MCF 10A (cell line): Measurements from ENCODE around the gene RTP3. TPM values are rescaled to one million over a fixed set of nuclear protein-coding genes. Genes with fewer than 3 reads are reported as not detected.

Experiments used
- BruUV-seq: library from RNA; stranded (reverse); fragments of 400-500 nt; replicated peaks from 2 replicates; lab custom pipeline; 2021; lab: Mats Ljungman, UMichigan
- CTCF ChIA-PET: fragments of 300-600 bp; sonication (Branson Sonifier 250); formaldehyde crosslinking; extraction: SDS; loops from one replicate; lab custom pipeline; 2021; ENCODE audit warnings: antibody characterized with exemption, inconsistent platforms; lab: Yijun Ruan, JAX
- POLR2A ChIA-PET: fragments of 300-600, 350-650 bp; sonication (Branson Sonifier 250); formaldehyde crosslinking; extraction: SDS; loops from one replicate; lab custom pipeline; 2020; ENCODE audit warnings: antibody characterized with exemption, inconsistent platforms; lab: Yijun Ruan, JAX
- DNase-seq: peaks from one replicate; pipeline ENCODE4 v3.0.0-alpha.2; 2018; ENCODE audit not compliant: unreplicated experiment
- H3K27ac Mint-ChIP-seq: one replicate; pipeline ENCODE4 v1.8.0; 2022; ENCODE audit warnings: mild to moderate bottlenecking, low read depth, mixed read lengths; ENCODE audit not compliant: unreplicated experiment
- H3K27me3 Mint-ChIP-seq: one replicate; pipeline ENCODE4 v1.8.0; 2022; ENCODE audit warnings: mixed read lengths; ENCODE audit not compliant: insufficient read depth, unreplicated experiment
- H3K36me3 Mint-ChIP-seq: one replicate; pipeline ENCODE4 v1.8.0; 2022; ENCODE audit warnings: mild to moderate bottlenecking, moderate library complexity, mixed read lengths; ENCODE audit not compliant: insufficient read depth, unreplicated experiment
- H3K4me1 Mint-ChIP-seq: one replicate; pipeline ENCODE4 v1.8.0; 2022; ENCODE audit warnings: mixed read lengths; ENCODE audit not compliant: insufficient read depth, unreplicated experiment
- H3K4me3 Mint-ChIP-seq: one replicate; pipeline ENCODE4 v1.8.0; 2022; ENCODE audit warnings: mild to moderate bottlenecking, moderate library complexity, mixed read lengths; ENCODE audit not compliant: unreplicated experiment
- H3K9me3 Mint-ChIP-seq: one replicate; pipeline ENCODE4 v1.8.0; 2022; ENCODE audit warnings: mixed read lengths; ENCODE audit not compliant: unreplicated experiment
- intact Hi-C: fragments of 100-400 bp; cut with micrococcal nuclease; formaldehyde crosslinking; loops from 2 replicates; pipeline ENCODE4 v1.14.1; 2022
- total RNA-seq: library from RNA; stranded (reverse); gene quantifications from 2 replicates; pipeline ENCODE4 v1.2.3, GENCODE V29; 2022
- TF ChIP-seq, protein P1 (sequence below): fragments of 200-600 bp; IDR thresholded peaks from one replicate; pipeline ENCODE4 v1.8.0; 2022; ENCODE audit warnings: antibody characterized with exemption, mild to moderate bottlenecking; ENCODE audit not compliant: unreplicated experiment

RTP3 gene
- total RNA-seq, 1 experiment from 2014 or later: not detected

DNA sequence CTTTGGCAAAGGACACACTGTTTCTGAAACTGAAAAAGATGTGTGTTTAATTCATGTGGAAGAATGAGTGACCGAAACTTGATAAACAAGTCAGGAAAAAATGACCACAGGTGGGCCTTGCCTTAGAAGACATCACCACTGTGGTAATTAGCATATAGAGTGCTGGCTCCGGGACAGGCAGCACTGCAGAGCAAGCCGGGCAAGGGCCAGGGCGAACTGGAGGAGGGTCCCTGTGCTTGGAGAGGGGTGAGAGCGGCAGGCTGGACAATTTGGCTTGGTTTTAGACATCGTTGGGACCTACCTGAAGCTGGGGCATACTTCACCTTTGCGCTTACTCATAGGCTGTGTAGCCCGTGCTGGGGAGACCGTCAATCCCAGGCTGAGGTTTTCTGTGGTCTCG, 8.2 kb downstream of the RTP3 start:
- no peak for DNase-seq
- POLR2A ChIA-PET: no interaction called here
- CTCF ChIA-PET: interaction anchor here (1.4 kb wide), 1 partner anchor 18 kb away, joined by 5 read pairs; no protein-coding TSS in a partner anchor
- intact Hi-C loops: no loop called here
- H3K9me3 Mint-ChIP-seq: no peaks in the 10 kb centered on the region
- no peaks in the 10 kb centered on the region for H3K36me3 Mint-ChIP-seq
- BruUV-seq: no TSS peak
- TF ChIP-seq, protein P1, sequence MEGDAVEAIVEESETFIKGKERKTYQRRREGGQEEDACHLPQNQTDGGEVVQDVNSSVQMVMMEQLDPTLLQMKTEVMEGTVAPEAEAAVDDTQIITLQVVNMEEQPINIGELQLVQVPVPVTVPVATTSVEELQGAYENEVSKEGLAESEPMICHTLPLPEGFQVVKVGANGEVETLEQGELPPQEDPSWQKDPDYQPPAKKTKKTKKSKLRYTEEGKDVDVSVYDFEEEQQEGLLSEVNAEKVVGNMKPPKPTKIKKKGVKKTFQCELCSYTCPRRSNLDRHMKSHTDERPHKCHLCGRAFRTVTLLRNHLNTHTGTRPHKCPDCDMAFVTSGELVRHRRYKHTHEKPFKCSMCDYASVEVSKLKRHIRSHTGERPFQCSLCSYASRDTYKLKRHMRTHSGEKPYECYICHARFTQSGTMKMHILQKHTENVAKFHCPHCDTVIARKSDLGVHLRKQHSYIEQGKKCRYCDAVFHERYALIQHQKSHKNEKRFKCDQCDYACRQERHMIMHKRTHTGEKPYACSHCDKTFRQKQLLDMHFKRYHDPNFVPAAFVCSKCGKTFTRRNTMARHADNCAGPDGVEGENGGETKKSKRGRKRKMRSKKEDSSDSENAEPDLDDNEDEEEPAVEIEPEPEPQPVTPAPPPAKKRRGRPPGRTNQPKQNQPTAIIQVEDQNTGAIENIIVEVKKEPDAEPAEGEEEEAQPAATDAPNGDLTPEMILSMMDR: no peak
- no peak overlapping the region for H3K4me3 Mint-ChIP-seq
- H3K27ac Mint-ChIP-seq: no peak overlapping the region
- no peaks in the 10 kb centered on the region for H3K27me3 Mint-ChIP-seq
- H3K4me1 Mint-ChIP-seq: peaks cover 9% of the 10 kb centered on the region

DNA sequence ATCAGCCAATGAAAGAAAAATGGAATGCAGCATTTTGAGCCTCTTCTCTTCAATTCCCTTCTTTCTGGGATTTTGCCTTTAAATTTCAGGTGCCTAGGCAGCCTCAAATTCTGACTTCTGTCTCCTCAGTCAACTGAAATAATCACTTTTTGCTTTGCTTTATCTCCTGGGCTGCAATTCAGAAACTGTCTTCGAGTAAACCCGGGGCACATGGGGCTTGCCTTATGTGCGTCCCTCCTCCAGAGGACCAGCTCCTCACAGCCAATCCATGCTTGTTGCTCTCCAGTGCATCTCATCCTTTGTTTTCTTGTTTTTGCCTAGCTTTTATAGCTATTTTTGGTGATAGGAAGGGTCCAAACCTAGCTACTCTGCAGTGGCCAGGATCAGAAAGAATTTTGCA, 8.8 kb downstream of the RTP3 start:
- H3K27me3 Mint-ChIP-seq: no peaks in the 10 kb centered on the region
- H3K36me3 Mint-ChIP-seq: no peaks in the 10 kb centered on the region
- CTCF ChIA-PET: no interaction called here
- peaks cover 7% of the 10 kb centered on the region for H3K4me1 Mint-ChIP-seq
- BruUV-seq: no TSS peak
- TF ChIP-seq, protein P1: no peak
- intact Hi-C loops: no loop called here
- no peak overlapping the region for H3K27ac Mint-ChIP-seq
- H3K9me3 Mint-ChIP-seq: no peaks in the 10 kb centered on the region
- POLR2A ChIA-PET: no interaction called here
- H3K4me3 Mint-ChIP-seq: no peak overlapping the region
- DNase-seq: no peak

- ChIA-PET POLR2A (no interaction called here), CTCF (interaction anchor here (0.8 kb wide), 1 partner anchor 12 kb away, joined by 3 read pairs; no protein-coding TSS in a partner anchor)
- no peaks in the 10 kb centered on the region for H3K36me3 Mint-ChIP-seq
- no peaks in the 10 kb centered on the region for H3K9me3 Mint-ChIP-seq
- no peak overlapping the region for H3K4me3 Mint-ChIP-seq
- H3K27ac Mint-ChIP-seq: no peak overlapping the region
- H3K4me1 Mint-ChIP-seq: peaks cover 7% of the 10 kb centered on the region
- H3K27me3 Mint-ChIP-seq: no peaks in the 10 kb centered on the region
- BruUV-seq: no TSS peak
- intact Hi-C loops: no loop called here
- TF ChIP-seq, protein P1: no peak
- DNase-seq: no peak
Measured at GRCh38 chr3:46508850-46509591, 11.2 kb downstream of the RTP3 start.

- no peak overlapping the region for H3K4me3 Mint-ChIP-seq
- no peak overlapping the region for H3K27ac Mint-ChIP-seq
- no peaks in the 10 kb centered on the region for H3K27me3 Mint-ChIP-seq
- ChIA-PET POLR2A (no interaction called here), CTCF (interaction anchor here (0.8 kb wide), 1 partner anchor 11 kb away, joined by 3 read pairs; no protein-coding TSS in a partner anchor)
- no peaks in the 10 kb centered on the region for H3K36me3 Mint-ChIP-seq
- H3K9me3 Mint-ChIP-seq: no peaks in the 10 kb centered on the region
- no peak for DNase-seq
- intact Hi-C loops: no loop called here
- BruUV-seq: no TSS peak
- TF ChIP-seq, protein P1: no peak
- peaks cover 7% of the 10 kb centered on the region for H3K4me1 Mint-ChIP-seq
Measured at GRCh38 chr3:46509661-46510187, 11.9 kb downstream of the RTP3 start.
